ENCODE measurements around the gene TAF1D. TPM values are rescaled to one million over a fixed set of nuclear protein-coding genes. Genes with fewer than 3 reads are reported as not detected.
A peak's percentile ranks its signal among the peaks of the same experiment; 100 is the strongest.

Gene TAF1D
- total RNA-seq, 2 experiments from 2014 or later = 161 to 173 TPM

DNA sequence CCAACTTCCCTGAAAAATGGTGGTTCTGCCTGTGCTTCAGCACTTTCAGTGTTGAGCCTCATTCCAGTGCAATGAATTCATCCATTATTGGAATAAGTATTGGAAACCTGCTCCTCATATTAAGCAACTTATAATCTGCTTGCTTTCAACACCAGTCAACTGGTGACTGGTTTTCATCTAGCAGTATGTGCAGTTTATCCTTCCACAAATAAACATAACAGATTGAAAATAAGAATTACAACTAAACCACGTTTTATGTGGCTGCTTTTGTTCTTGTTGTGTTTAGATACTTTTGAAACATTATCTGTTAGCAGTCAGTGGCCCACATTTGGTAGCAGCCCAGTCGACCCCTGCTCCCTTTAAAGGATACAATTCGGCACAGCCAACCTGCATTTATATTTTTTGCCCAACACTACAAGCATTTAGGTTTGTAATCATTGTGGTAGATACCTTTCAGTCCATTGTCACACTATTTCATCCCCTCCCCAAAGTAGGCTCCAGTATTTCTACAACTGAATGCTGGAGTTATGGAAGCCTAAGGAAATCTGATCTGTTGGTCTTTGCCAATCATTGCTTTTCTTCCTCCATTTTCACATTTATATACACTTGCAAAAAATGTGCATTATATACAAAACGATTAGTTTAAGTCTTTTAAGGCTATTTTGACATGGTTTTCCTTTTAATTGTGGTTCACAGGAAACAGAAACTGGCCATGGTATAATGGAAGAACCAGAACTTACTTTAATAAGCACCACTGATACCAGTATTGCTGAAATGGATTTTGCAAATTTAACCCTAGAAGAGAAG lies 13.1 kb downstream of the TAF1D start:
- H3K27ac ChIP-seq (ENCODE audit: low read depth in 1 of 2, low read length in 2 of 2) = no peak overlapping the region
- peak overlapping the region; percentile 63 for H3K27ac Mint-ChIP-seq
- no peaks in the 10 kb centered on the region for H3K27me3 Mint-ChIP-seq
- CTCF ChIA-PET = interaction anchor here (1.8 kb wide), 1 partner anchor 13 kb away, joined by 4 read pairs; the partner anchor contains the start of genes C11orf54 and TAF1D
- no peaks in the 10 kb centered on the region for H3K27me3 ChIP-seq (ENCODE audit: control insufficient read depth in 1 of 2, insufficient read depth in 2 of 2, low read length in 2 of 2)
- POLR2A ChIA-PET = interaction anchor here (1.1 to 5.2 kb wide), 3 partner anchors 10 to 13 kb away, joined by 3 to 34 read pairs (median 4); partner anchors contain the start of genes C11orf54 and TAF1D
- H3K4me1 ChIP-seq (ENCODE audit: insufficient read depth, low read length) = no peaks in the 10 kb centered on the region
- TF ChIP-seq, protein P1, sequence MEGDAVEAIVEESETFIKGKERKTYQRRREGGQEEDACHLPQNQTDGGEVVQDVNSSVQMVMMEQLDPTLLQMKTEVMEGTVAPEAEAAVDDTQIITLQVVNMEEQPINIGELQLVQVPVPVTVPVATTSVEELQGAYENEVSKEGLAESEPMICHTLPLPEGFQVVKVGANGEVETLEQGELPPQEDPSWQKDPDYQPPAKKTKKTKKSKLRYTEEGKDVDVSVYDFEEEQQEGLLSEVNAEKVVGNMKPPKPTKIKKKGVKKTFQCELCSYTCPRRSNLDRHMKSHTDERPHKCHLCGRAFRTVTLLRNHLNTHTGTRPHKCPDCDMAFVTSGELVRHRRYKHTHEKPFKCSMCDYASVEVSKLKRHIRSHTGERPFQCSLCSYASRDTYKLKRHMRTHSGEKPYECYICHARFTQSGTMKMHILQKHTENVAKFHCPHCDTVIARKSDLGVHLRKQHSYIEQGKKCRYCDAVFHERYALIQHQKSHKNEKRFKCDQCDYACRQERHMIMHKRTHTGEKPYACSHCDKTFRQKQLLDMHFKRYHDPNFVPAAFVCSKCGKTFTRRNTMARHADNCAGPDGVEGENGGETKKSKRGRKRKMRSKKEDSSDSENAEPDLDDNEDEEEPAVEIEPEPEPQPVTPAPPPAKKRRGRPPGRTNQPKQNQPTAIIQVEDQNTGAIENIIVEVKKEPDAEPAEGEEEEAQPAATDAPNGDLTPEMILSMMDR (IDR thresholded peaks at IDR 0.05) = no peak
- peaks cover 17% of the 10 kb centered on the region for H3K4me1 Mint-ChIP-seq (ENCODE audit: low read depth)
- DNase-seq = no peak
- no peaks in the 10 kb centered on the region for H3K9me3 Mint-ChIP-seq
- no peaks in the 10 kb centered on the region for H3K9me3 ChIP-seq (ENCODE audit: control insufficient read depth in 1 of 2, insufficient read depth in 1 of 2, low read length in 2 of 2)
- H3K36me3 Mint-ChIP-seq (ENCODE audit: low read depth) = peaks cover 82% of the 10 kb centered on the region
- no peak overlapping the region for H3K4me3 ChIP-seq (ENCODE audit: low read length)
- intact Hi-C loops (cut with DNase I, micrococcal nuclease) = no loop called here
- no peak for ATAC-seq (ENCODE audit: poor library complexity)
- peaks cover 87% of the 10 kb centered on the region for H3K36me3 ChIP-seq (ENCODE audit: insufficient read depth, low read length)
- H3K4me3 Mint-ChIP-seq = no peak overlapping the region

DNA sequence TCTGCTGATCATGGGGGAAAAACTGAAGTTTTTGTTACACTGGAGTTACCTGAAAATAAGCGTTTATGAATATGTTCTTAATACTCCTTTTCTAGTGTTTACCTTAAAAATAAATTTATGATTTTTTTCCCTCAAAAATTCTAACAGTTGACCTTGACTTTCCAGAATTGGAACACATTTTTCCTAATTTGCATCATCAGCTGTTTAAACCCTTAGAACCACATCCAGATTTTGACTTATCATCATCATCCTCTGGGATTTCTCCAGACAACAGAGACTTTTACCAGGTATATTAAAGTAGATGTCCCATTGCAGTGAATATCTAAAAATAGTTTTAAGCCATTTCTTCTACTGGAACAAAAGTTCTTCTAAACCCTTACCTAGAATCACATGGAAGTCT lies 17.2 kb downstream of the TAF1D start:
- peak overlapping the region; percentile 20 for H3K27ac Mint-ChIP-seq

DNA sequence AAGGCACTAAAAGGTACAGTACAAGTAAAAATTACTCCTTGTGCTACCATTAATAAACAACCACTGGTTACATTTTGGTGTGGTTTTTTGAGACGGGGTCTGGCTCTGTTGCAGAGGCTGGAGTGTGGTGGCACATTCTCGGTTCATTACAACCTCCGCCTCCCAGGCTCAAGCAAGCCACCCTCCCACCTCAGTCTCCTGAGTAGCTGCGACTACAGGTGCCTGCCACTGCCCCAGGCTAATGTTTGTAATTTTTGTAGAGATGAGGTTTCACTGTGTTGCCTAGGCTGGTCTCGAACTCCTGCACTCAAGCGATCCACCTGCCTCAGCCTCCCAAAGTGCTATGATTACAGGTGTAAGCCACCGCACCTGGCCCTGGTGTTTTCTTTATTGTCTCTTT lies 20.8 kb downstream of the TAF1D start:
- Histone ChIP-seq H3K36me3 (ENCODE audit: insufficient read depth, low read length) (peaks cover 36% of the 10 kb centered on the region), H3K4me3 (ENCODE audit: low read length) (no peak overlapping the region), H3K4me1 (ENCODE audit: insufficient read depth, low read length) (peaks cover 13% of the 10 kb centered on the region), H3K9me3 (ENCODE audit: control insufficient read depth in 1 of 2, insufficient read depth in 1 of 2, low read length in 2 of 2) (no peaks in the 10 kb centered on the region), H3K27ac (ENCODE audit: low read depth in 1 of 2, low read length in 2 of 2) (no peak overlapping the region), H3K27me3 (ENCODE audit: control insufficient read depth in 1 of 2, insufficient read depth in 2 of 2, low read length in 2 of 2) (no peaks in the 10 kb centered on the region)
- Mint-ChIP-seq H3K4me3 (no peak overlapping the region), H3K27ac (no peak overlapping the region), H3K4me1 (ENCODE audit: low read depth) (peaks cover 26% of the 10 kb centered on the region), H3K9me3 (peaks cover 9% of the 10 kb centered on the region), H3K27me3 (no peaks in the 10 kb centered on the region), H3K36me3 (ENCODE audit: low read depth) (peaks cover 61% of the 10 kb centered on the region)
- no peak for DNase-seq
- ChIA-PET POLR2A (interaction anchor here (1.1 to 4.6 kb wide), 3 partner anchors 15 to 21 kb away, joined by 3 to 24 read pairs (median 4); partner anchors contain the start of genes C11orf54 and TAF1D), CTCF (no interaction called here)
- intact Hi-C loops (cut with DNase I, micrococcal nuclease) = no loop called here
- no peak for ATAC-seq (ENCODE audit: poor library complexity)
- TF ChIP-seq, protein P1 (IDR thresholded peaks at IDR 0.05) = no peak

More for the DNA sequence above, 17.2 kb downstream of the TAF1D start:
- no peak overlapping the region for H3K4me3 Mint-ChIP-seq
- no peaks in the 10 kb centered on the region for H3K9me3 Mint-ChIP-seq
- ChIA-PET CTCF (no interaction called here), POLR2A (interaction anchor here (5.2 kb wide), 1 partner anchor 17 kb away, joined by 34 read pairs; the partner anchor contains the start of genes C11orf54 and TAF1D)
- H3K27ac ChIP-seq (ENCODE audit: low read depth in 1 of 2, low read length in 2 of 2) = no peak overlapping the region
- H3K9me3 ChIP-seq (ENCODE audit: control insufficient read depth in 1 of 2, insufficient read depth in 1 of 2, low read length in 2 of 2) = no peaks in the 10 kb centered on the region
- DNase-seq = no peak
- ATAC-seq (ENCODE audit: poor library complexity) = no peak
- TF ChIP-seq, protein P1 (IDR thresholded peaks at IDR 0.05) = no peak
- H3K4me1 Mint-ChIP-seq (ENCODE audit: low read depth) = no peaks in the 10 kb centered on the region
- no peak overlapping the region for H3K4me3 ChIP-seq (ENCODE audit: low read length)
- no peaks in the 10 kb centered on the region for H3K27me3 ChIP-seq (ENCODE audit: control insufficient read depth in 1 of 2, insufficient read depth in 2 of 2, low read length in 2 of 2)
- no peaks in the 10 kb centered on the region for H3K27me3 Mint-ChIP-seq
- H3K36me3 ChIP-seq (ENCODE audit: insufficient read depth, low read length) = peaks cover 62% of the 10 kb centered on the region
- peaks cover 66% of the 10 kb centered on the region for H3K36me3 Mint-ChIP-seq (ENCODE audit: low read depth)
- intact Hi-C loops (cut with DNase I, micrococcal nuclease) = no loop called here
- no peaks in the 10 kb centered on the region for H3K4me1 ChIP-seq (ENCODE audit: insufficient read depth, low read length)

All from CD4-positive, alpha-beta T cell (primary cell).